GM23338 (cell line): ENCODE measurements around the gene TEKT2. TPM values are rescaled to one million over a fixed set of nuclear protein-coding genes. Genes with fewer than 3 reads are reported as not detected.

Experiments used
- ATAC-seq: fragments of 200-7000 bp; cut with Tn5 transposase; 3 replicates; pipeline ENCODE4 v1.9.1; 2020
- DNase-seq: peaks from one replicate; pipeline ENCODE4 v3.0.0-alpha.2; 2015; ENCODE audit warnings: low spot score
- H2AFZ ChIP-seq: fragments of 200-600 bp; sonication (generic); 2 replicates; pipeline ENCODE4 v1.8.0; 2016; ENCODE audit warnings: antibody characterized with exemption, mild to moderate bottlenecking, moderate library complexity
- H3F3A ChIP-seq: fragments of 200-600 bp; sonication (generic); replicated peaks from 2 replicates; pipeline ENCODE4 v1.8.0; 2017; ENCODE audit warnings: antibody characterized with exemption, mixed run types, low read depth
- H3K27ac ChIP-seq: fragments of 200-600 bp; sonication (generic); 2 replicates; pipeline ENCODE4 v1.6.1; 2016; ENCODE audit warnings: low read depth
- H3K27me3 ChIP-seq: fragments of 200-600 bp; sonication (generic); 2 replicates; pipeline ENCODE4 v1.8.0; 2016; ENCODE audit warnings: mild to moderate bottlenecking, mixed run types, moderate library complexity; ENCODE audit not compliant: insufficient read depth
- H3K36me3 ChIP-seq: fragments of 200-600 bp; sonication (generic); 2 replicates; pipeline ENCODE4 v1.8.0; 2016; ENCODE audit warnings: mild to moderate bottlenecking; ENCODE audit not compliant: insufficient read depth
- H3K4me1 ChIP-seq: fragments of 200-600 bp; sonication (generic); 2 replicates; pipeline ENCODE4 v1.8.0; 2016; ENCODE audit warnings: mild to moderate bottlenecking, moderate library complexity; ENCODE audit not compliant: insufficient read depth
- H3K4me2 ChIP-seq: fragments of 200-600 bp; sonication (generic); 2 replicates; pipeline ENCODE4 v1.7.1; 2017; ENCODE audit warnings: mixed run types
- H3K4me3 ChIP-seq: fragments of 200-600 bp; sonication (generic); 2 replicates; pipeline ENCODE4 v1.6.1; 2016; ENCODE audit warnings: mixed run types
- H3K79me2 ChIP-seq: fragments of 200-600 bp; sonication (generic); replicated peaks from 2 replicates; pipeline ENCODE4 v1.8.0; 2017; ENCODE audit warnings: mild to moderate bottlenecking; ENCODE audit not compliant: insufficient read depth
- H3K9me2 ChIP-seq: fragments of 200-600 bp; sonication (generic); 2 replicates; pipeline ENCODE4 v1.8.0; 2017; ENCODE audit not compliant: insufficient read depth
- H4K20me1 ChIP-seq: fragments of 200-600 bp; sonication (generic); replicated peaks from 2 replicates; pipeline ENCODE4 v1.8.0; 2017; ENCODE audit warnings: mild to moderate bottlenecking; ENCODE audit not compliant: insufficient read depth
- H3K27ac Mint-ChIP-seq: 2 replicates; pipeline ENCODE4 v1.8.0; 2020; ENCODE audit warnings: inconsistent platforms, mild to moderate bottlenecking, moderate library complexity, mixed read lengths
- H3K27me3 Mint-ChIP-seq: 3 replicates; pipeline ENCODE4 v1.8.0; 2022; ENCODE audit warnings: low read depth, mild to moderate bottlenecking, moderate library complexity, mixed read lengths, inconsistent platforms; ENCODE audit not compliant: insufficient read depth, poor library complexity
- H3K36me3 Mint-ChIP-seq: 3 replicates; pipeline ENCODE4 v1.8.0; 2021; ENCODE audit warnings: low read depth, mild to moderate bottlenecking, inconsistent platforms, moderate library complexity, mixed read lengths
- H3K4me1 Mint-ChIP-seq: 3 replicates; pipeline ENCODE4 v1.8.0; 2020; ENCODE audit warnings: mild to moderate bottlenecking, inconsistent platforms, mixed read lengths
- H3K4me3 Mint-ChIP-seq: 3 replicates; pipeline ENCODE4 v1.8.0; 2021; ENCODE audit warnings: moderate library complexity, mild to moderate bottlenecking, inconsistent platforms, mixed read lengths
- H3K9me3 Mint-ChIP-seq: 3 replicates; pipeline ENCODE4 v1.8.0; 2020; ENCODE audit warnings: moderate library complexity, mild to moderate bottlenecking, inconsistent platforms, mixed read lengths
- CREB1 ChIP-seq: fragments of 250-450 bp; sonication (Bioruptor Pico); IDR thresholded peaks from 2 replicates; pipeline ENCODE4 v1.5.0; 2020; ENCODE audit warnings: low read depth, mild to moderate bottlenecking, moderate library complexity
- EZH2 ChIP-seq: fragments of 200-600 bp; sonication (generic); IDR thresholded peaks from one replicate; pipeline ENCODE4 v1.8.0; 2017; ENCODE audit warnings: antibody characterized with exemption, mild to moderate bottlenecking, low read depth; ENCODE audit not compliant: unreplicated experiment
- EZH2phosphoT487 ChIP-seq: fragments of 200-600 bp; sonication (generic); IDR thresholded peaks from one replicate; pipeline ENCODE4 v1.8.1; 2018; ENCODE audit warnings: antibody characterized with exemption; ENCODE audit not compliant: unreplicated experiment
- JUNB ChIP-seq: IDR thresholded peaks from one replicate; pipeline ENCODE4 v1.6.1; 2016; ENCODE audit warnings: antibody characterized with exemption; ENCODE audit not compliant: unreplicated experiment
- NANOG ChIP-seq: IDR thresholded peaks from 2 replicates; pipeline ENCODE4 v1.6.1; 2016; ENCODE audit warnings: antibody characterized with exemption, borderline replicate concordance
- POLR2AphosphoS5 ChIP-seq: IDR thresholded peaks from 2 replicates; pipeline ENCODE4 v1.6.1; 2016; ENCODE audit warnings: antibody characterized with exemption, low read depth
- STAT1 ChIP-seq: IDR thresholded peaks from one replicate; pipeline ENCODE4 v1.6.1; 2016; ENCODE audit warnings: antibody characterized with exemption; ENCODE audit not compliant: unreplicated experiment
- ZNF114 ChIP-seq: fragments of 250-450 bp; sonication (Bioruptor Pico); IDR thresholded peaks from 2 replicates; pipeline ENCODE4 v1.5.0; 2020; ENCODE audit warnings: mild to moderate bottlenecking, moderate library complexity
- ZNF331 ChIP-seq: fragments of 250-450 bp; sonication (Bioruptor Pico); IDR thresholded peaks from 2 replicates; pipeline ENCODE4 v1.5.0; 2020; ENCODE audit warnings: low read depth, mild to moderate bottlenecking, moderate library complexity
- polyA plus RNA-seq: library from polyadenylated mRNA; unstranded; fragments of >200 nt; fragmentation: Nextera tagmentation; extraction: Ambion mirVana; gene quantifications from 2 replicates; pipeline ENCODE4 v1.2.1, GENCODE V29; 2016
- total RNA-seq: library from RNA; depleted of rRNA; stranded (reverse); fragments of >200 nt; shearing (Covaris generic); gene quantifications from 2 replicates; pipeline ENCODE4 v1.2.3, GENCODE V29; 2014
- TF ChIP-seq, protein P1 (sequence below): IDR thresholded peaks from 2 replicates; pipeline ENCODE4 v1.6.1; 2016; ENCODE audit warnings: antibody characterized with exemption
- TF ChIP-seq, protein P2 (sequence below), 2 experiments: fragments of 200-600 bp in 1 of 2; sonication (generic) in 1 of 2; conservative IDR thresholded peaks; 2 replicates each; pipeline versions ENCODE4 v1.5.1 to v1.6.1; 2016 to 2017; ENCODE audit warnings: antibody characterized with exemption in 2 of 2, low read depth in 2 of 2, mild to moderate bottlenecking in 2 of 2, moderate library complexity in 1 of 2
- TF ChIP-seq, protein P3 (sequence below): IDR thresholded peaks from one replicate; pipeline ENCODE4 v1.6.1; 2018; ENCODE audit warnings: antibody characterized with exemption; ENCODE audit not compliant: unreplicated experiment
- TF ChIP-seq, protein P4 (sequence below): fragments of 250-450 bp; sonication (Bioruptor Pico); IDR thresholded peaks from 2 replicates; pipeline ENCODE4 v1.5.0; 2020; ENCODE audit warnings: mild to moderate bottlenecking, moderate library complexity

The TEKT2 gene
- total and polyA plus RNA-seq, 2 experiments from 2014 or later: 0.36 to 0.94 TPM

DNA sequence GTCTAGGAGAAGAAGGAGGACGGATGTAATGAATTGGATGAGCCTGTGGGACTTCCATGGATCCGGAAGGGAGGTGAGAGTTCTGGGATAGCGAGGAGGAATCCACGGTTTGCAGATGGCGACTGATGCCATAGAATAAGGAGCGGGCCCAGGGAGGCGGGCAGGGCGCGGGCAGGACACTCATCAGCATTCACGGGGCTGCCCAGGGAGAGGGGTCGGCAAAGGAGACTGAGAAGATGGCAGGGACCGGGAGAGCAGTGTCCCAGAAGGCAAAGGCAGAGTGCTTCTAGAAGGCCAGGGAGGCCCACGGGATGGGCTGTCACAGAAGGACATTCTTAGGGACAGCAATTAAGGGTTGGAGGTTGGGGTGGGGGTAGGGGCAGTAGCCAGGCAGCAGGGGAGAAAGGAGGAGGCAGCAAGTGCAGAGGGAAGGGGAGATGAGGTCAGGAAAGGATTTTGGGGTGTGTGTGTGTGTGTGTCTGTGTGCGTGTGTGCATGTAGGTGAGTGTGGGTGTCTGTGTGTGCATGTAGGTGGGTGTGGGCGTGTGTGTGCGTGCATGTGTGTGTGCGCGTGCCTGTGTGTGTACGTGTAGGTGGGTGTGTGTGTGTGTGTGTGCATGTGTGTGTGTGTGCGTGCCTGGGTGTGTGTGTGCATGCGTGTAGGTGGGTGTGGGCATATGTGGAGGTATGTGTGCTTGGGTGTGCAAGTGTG, 42.3 kb downstream of the TEKT2 start:
- no peak overlapping the region for H3K27ac Mint-ChIP-seq
- Histone ChIP-seq H3K4me1 (peaks cover 6% of the 10 kb centered on the region; the same call in 1 of the 2 replicates), H3K9me2 (no peaks in the 10 kb centered on the region), H3K36me3 (no peaks in the 10 kb centered on the region), H3K4me3 (peak overlapping the region; percentile 59), H2AFZ (peak overlapping the region; percentile 94), H3K27ac (no peak overlapping the region), H3K27me3 (peaks cover 41% of the 10 kb centered on the region), H3K79me2 (no peaks in the 10 kb centered on the region), H4K20me1 (no peaks in the 10 kb centered on the region), H3F3A (no peaks in the 10 kb centered on the region), H3K4me2 (peak overlapping the region; percentile 76)
- peak overlapping the region; percentile 67 for H3K4me3 Mint-ChIP-seq
- TF ChIP-seq STAT1 (no peak), ZNF114 (CRISPR knock-in tag) (no peak), JUNB (no peak), CREB1 (CRISPR knock-in tag) (no peak), EZH2phosphoT487 (no peak), NANOG (no peak), EZH2 (no peak), ZNF331 (CRISPR knock-in tag) (no peak), POLR2AphosphoS5 (no peak)
- TF ChIP-seq, protein P1, sequence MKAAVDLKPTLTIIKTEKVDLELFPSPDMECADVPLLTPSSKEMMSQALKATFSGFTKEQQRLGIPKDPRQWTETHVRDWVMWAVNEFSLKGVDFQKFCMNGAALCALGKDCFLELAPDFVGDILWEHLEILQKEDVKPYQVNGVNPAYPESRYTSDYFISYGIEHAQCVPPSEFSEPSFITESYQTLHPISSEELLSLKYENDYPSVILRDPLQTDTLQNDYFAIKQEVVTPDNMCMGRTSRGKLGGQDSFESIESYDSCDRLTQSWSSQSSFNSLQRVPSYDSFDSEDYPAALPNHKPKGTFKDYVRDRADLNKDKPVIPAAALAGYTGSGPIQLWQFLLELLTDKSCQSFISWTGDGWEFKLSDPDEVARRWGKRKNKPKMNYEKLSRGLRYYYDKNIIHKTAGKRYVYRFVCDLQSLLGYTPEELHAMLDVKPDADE: no peak
- TF ChIP-seq, protein P2, sequence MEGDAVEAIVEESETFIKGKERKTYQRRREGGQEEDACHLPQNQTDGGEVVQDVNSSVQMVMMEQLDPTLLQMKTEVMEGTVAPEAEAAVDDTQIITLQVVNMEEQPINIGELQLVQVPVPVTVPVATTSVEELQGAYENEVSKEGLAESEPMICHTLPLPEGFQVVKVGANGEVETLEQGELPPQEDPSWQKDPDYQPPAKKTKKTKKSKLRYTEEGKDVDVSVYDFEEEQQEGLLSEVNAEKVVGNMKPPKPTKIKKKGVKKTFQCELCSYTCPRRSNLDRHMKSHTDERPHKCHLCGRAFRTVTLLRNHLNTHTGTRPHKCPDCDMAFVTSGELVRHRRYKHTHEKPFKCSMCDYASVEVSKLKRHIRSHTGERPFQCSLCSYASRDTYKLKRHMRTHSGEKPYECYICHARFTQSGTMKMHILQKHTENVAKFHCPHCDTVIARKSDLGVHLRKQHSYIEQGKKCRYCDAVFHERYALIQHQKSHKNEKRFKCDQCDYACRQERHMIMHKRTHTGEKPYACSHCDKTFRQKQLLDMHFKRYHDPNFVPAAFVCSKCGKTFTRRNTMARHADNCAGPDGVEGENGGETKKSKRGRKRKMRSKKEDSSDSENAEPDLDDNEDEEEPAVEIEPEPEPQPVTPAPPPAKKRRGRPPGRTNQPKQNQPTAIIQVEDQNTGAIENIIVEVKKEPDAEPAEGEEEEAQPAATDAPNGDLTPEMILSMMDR (conservative IDR thresholded peaks at IDR 0.05; ENCODE audit: low read depth in 2 of 2): no peak
- TF ChIP-seq, protein P3, sequence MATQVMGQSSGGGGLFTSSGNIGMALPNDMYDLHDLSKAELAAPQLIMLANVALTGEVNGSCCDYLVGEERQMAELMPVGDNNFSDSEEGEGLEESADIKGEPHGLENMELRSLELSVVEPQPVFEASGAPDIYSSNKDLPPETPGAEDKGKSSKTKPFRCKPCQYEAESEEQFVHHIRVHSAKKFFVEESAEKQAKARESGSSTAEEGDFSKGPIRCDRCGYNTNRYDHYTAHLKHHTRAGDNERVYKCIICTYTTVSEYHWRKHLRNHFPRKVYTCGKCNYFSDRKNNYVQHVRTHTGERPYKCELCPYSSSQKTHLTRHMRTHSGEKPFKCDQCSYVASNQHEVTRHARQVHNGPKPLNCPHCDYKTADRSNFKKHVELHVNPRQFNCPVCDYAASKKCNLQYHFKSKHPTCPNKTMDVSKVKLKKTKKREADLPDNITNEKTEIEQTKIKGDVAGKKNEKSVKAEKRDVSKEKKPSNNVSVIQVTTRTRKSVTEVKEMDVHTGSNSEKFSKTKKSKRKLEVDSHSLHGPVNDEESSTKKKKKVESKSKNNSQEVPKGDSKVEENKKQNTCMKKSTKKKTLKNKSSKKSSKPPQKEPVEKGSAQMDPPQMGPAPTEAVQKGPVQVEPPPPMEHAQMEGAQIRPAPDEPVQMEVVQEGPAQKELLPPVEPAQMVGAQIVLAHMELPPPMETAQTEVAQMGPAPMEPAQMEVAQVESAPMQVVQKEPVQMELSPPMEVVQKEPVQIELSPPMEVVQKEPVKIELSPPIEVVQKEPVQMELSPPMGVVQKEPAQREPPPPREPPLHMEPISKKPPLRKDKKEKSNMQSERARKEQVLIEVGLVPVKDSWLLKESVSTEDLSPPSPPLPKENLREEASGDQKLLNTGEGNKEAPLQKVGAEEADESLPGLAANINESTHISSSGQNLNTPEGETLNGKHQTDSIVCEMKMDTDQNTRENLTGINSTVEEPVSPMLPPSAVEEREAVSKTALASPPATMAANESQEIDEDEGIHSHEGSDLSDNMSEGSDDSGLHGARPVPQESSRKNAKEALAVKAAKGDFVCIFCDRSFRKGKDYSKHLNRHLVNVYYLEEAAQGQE: no peak
- TF ChIP-seq, protein P4, sequence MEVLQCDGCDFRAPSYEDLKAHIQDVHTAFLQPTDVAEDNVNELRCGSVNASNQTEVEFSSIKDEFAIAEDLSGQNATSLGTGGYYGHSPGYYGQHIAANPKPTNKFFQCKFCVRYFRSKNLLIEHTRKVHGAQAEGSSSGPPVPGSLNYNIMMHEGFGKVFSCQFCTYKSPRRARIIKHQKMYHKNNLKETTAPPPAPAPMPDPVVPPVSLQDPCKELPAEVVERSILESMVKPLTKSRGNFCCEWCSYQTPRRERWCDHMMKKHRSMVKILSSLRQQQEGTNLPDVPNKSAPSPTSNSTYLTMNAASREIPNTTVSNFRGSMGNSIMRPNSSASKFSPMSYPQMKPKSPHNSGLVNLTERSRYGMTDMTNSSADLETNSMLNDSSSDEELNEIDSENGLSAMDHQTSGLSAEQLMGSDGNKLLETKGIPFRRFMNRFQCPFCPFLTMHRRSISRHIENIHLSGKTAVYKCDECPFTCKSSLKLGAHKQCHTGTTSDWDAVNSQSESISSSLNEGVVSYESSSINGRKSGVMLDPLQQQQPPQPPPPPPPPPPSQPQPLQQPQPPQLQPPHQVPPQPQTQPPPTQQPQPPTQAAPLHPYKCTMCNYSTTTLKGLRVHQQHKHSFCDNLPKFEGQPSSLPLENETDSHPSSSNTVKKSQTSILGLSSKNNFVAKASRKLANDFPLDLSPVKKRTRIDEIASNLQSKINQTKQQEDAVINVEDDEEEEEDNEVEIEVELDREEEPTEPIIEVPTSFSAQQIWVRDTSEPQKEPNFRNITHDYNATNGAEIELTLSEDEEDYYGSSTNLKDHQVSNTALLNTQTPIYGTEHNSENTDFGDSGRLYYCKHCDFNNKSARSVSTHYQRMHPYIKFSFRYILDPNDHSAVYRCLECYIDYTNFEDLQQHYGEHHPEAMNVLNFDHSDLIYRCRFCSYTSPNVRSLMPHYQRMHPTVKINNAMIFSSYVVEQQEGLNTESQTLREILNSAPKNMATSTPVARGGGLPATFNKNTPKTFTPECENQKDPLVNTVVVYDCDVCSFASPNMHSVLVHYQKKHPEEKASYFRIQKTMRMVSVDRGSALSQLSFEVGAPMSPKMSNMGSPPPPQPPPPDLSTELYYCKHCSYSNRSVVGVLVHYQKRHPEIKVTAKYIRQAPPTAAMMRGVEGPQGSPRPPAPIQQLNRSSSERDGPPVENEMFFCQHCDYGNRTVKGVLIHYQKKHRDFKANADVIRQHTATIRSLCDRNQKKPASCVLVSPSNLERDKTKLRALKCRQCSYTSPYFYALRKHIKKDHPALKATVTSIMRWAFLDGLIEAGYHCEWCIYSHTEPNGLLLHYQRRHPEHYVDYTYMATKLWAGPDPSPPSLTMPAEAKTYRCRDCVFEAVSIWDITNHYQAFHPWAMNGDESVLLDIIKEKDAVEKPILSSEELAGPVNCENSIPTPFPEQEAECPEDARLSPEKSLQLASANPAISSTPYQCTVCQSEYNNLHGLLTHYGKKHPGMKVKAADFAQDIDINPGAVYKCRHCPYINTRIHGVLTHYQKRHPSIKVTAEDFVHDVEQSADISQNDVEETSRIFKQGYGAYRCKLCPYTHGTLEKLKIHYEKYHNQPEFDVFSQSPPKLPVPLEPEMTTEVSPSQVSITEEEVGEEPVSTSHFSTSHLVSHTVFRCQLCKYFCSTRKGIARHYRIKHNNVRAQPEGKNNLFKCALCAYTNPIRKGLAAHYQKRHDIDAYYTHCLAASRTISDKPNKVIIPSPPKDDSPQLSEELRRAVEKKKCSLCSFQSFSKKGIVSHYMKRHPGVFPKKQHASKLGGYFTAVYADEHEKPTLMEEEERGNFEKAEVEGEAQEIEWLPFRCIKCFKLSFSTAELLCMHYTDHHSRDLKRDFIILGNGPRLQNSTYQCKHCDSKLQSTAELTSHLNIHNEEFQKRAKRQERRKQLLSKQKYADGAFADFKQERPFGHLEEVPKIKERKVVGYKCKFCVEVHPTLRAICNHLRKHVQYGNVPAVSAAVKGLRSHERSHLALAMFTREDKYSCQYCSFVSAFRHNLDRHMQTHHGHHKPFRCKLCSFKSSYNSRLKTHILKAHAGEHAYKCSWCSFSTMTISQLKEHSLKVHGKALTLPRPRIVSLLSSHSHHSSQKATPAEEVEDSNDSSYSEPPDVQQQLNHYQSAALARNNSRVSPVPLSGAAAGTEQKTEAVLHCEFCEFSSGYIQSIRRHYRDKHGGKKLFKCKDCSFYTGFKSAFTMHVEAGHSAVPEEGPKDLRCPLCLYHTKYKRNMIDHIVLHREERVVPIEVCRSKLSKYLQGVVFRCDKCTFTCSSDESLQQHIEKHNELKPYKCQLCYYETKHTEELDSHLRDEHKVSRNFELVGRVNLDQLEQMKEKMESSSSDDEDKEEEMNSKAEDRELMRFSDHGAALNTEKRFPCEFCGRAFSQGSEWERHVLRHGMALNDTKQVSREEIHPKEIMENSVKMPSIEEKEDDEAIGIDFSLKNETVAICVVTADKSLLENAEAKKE (CRISPR knock-in tag): no peak
- H3K36me3 Mint-ChIP-seq: no peaks in the 10 kb centered on the region
- DNase-seq (peak; percentile 18), ATAC-seq (no peak; the same call in 1 of the 3 replicates)
- H3K4me1 Mint-ChIP-seq: peaks cover 10% of the 10 kb centered on the region
- no peaks in the 10 kb centered on the region for H3K9me3 Mint-ChIP-seq
- H3K27me3 Mint-ChIP-seq: peaks cover 51% of the 10 kb centered on the region
